ENCODE results near the gene ATPAF1. TPM values are rescaled to one million over a fixed set of nuclear protein-coding genes. Genes with fewer than 3 reads are reported as not detected.
A peak's percentile ranks its signal among the peaks of the same experiment; 100 is the strongest.

The ATPAF1 gene
- total and polyA plus RNA-seq, 2 donors from 2014 or later = 36.4 to 127 TPM

GRCh38 chr1:46689897-46690296 is 21.7 kb upstream of the ATPAF1 start:
- FAIRE-seq (no peak), DNase-seq (no peak)
- Histone ChIP-seq H3K27me3 (ENCODE audit: control insufficient read depth, insufficient read depth, low read length) (no peaks in the 10 kb centered on the region), H3K27ac (ENCODE audit: low read depth in 2 of 2, low read length in 2 of 2) (no peak overlapping the region), H3K9me3 (ENCODE audit: control insufficient read depth in 2 of 3, insufficient read depth in 1 of 3, low read length in 3 of 3) (no peaks in the 10 kb centered on the region), H3K4me1 (ENCODE audit: control insufficient read depth in 2 of 3, insufficient read depth in 2 of 3, low read depth in 1 of 3, low read length in 3 of 3) (peaks cover 0 to 2% (median 0%) of the 10 kb centered on the region in 3 donors), H3K36me3 (ENCODE audit: control insufficient read depth in 2 of 3, insufficient read depth in 3 of 3, low read length in 3 of 3) (peaks cover 17 to 53% (median 44%) of the 10 kb centered on the region in 3 donors), H3K4me3 (ENCODE audit: low read length in 3 of 3) (no peak overlapping the region), H3K9ac (ENCODE audit: low read length in 3 of 3) (no peak overlapping the region)
- intact Hi-C loops (cut with DNase I) = no loop called here
- no peak for TF ChIP-seq CTCF (IDR thresholded peaks at IDR 0.05; ENCODE audit: borderline replicate concordance, extremely low read depth, insufficient read depth)

- Histone ChIP-seq H3K27ac (ENCODE audit: low read depth in 2 of 2, low read length in 2 of 2) (no peak overlapping the region), H3K9me3 (ENCODE audit: control insufficient read depth in 2 of 3, insufficient read depth in 1 of 3, low read length in 3 of 3) (no peaks in the 10 kb centered on the region), H3K4me3 (ENCODE audit: low read length in 3 of 3) (no peak overlapping the region), H3K27me3 (ENCODE audit: control insufficient read depth, insufficient read depth, low read length) (no peaks in the 10 kb centered on the region), H3K9ac (ENCODE audit: low read length in 3 of 3) (no peak overlapping the region), H3K36me3 (ENCODE audit: control insufficient read depth in 2 of 3, insufficient read depth in 3 of 3, low read length in 3 of 3) (peaks cover 21 to 59% (median 50%) of the 10 kb centered on the region in 3 donors), H3K4me1 (ENCODE audit: control insufficient read depth in 2 of 3, insufficient read depth in 2 of 3, low read depth in 1 of 3, low read length in 3 of 3) (peaks cover 0 to 2% (median 0%) of the 10 kb centered on the region in 3 donors)
- FAIRE-seq = no peak
- intact Hi-C loops (cut with DNase I) = no loop called here
- DNase-seq = no peak
- no peak for TF ChIP-seq CTCF (IDR thresholded peaks at IDR 0.05; ENCODE audit: borderline replicate concordance, extremely low read depth, insufficient read depth)
Measured at GRCh38 chr1:46689356-46689755, 21.2 kb upstream of the ATPAF1 start.

- H3K27me3 ChIP-seq (ENCODE audit: control insufficient read depth, insufficient read depth, low read length) = no peaks in the 10 kb centered on the region
- DNase-seq (no peak), FAIRE-seq (no peak)
- no peak overlapping the region for H3K9ac ChIP-seq (ENCODE audit: low read length in 3 of 3)
- no peaks in the 10 kb centered on the region for H3K9me3 ChIP-seq (ENCODE audit: control insufficient read depth in 2 of 3, insufficient read depth in 1 of 3, low read length in 3 of 3)
- no peak for TF ChIP-seq CTCF (IDR thresholded peaks at IDR 0.05; ENCODE audit: borderline replicate concordance, extremely low read depth, insufficient read depth)
- H3K4me3 ChIP-seq (ENCODE audit: low read length in 3 of 3) = no peak overlapping the region
- peaks cover 25 to 72% (median 61%) of the 10 kb centered on the region in 3 donors for H3K36me3 ChIP-seq (ENCODE audit: control insufficient read depth in 2 of 3, insufficient read depth in 3 of 3, low read length in 3 of 3)
- intact Hi-C loops (cut with DNase I) = no loop called here
- H3K27ac ChIP-seq (ENCODE audit: low read depth in 2 of 2, low read length in 2 of 2) = peak overlapping the region in 1 of 2 donors; percentile 13
- peaks cover 0 to 2% (median 0%) of the 10 kb centered on the region in 3 donors for H3K4me1 ChIP-seq (ENCODE audit: control insufficient read depth in 2 of 3, insufficient read depth in 2 of 3, low read depth in 1 of 3, low read length in 3 of 3)
Measured at GRCh38 chr1:46687921-46688509, 19.9 kb upstream of the ATPAF1 start.

Data from kidney (tissue), 14 donors.